ENCODE measurements around the gene CD22.
"Not testable (repeated sequence)": the region's sequence is repeated elsewhere in the genome, so short reads cannot be mapped to it uniquely, and the experiment has no call there.

Gene CD22

GRCh38 chr19:35328851-35329285, at the start of gene CD22:
Gene CD22, plus strand, starts transcription at chr19:35329187. Its CDS starts 2,854 bp downstream, at chr19:35332041.
- no peak for DNase-seq

- DNase-seq = no peak
Observed at GRCh38 chr19:35279374-35279773, 49.6 kb upstream of the CD22 start.

- no peak for DNase-seq
Observed at GRCh38 chr19:35279985-35280821, 48.8 kb upstream of the CD22 start.

- no peak for DNase-seq
Observed at GRCh38 chr19:35281303-35281702, 47.7 kb upstream of the CD22 start.

GRCh38 chr19:35284153-35285094, 44.6 kb upstream of the CD22 start:
- DNase-seq = no peak

GRCh38 chr19:35285095-35285449, 43.9 kb upstream of the CD22 start:
- DNase-seq = no peak

GRCh38 chr19:35285465-35285864, 43.5 kb upstream of the CD22 start:
- not testable (repeated sequence) for DNase-seq

- not testable (repeated sequence) for DNase-seq
Observed at GRCh38 chr19:35286101-35286500, 42.9 kb upstream of the CD22 start.

- DNase-seq = no peak
Observed at GRCh38 chr19:35287713-35288112, 41.3 kb upstream of the CD22 start.

GRCh38 chr19:35288331-35288730, 40.7 kb upstream of the CD22 start:
- no peak for DNase-seq

- DNase-seq = no peak
Observed at GRCh38 chr19:35288906-35289305, 40.1 kb upstream of the CD22 start.

- DNase-seq = no peak
Observed at GRCh38 chr19:35290381-35291127, 38.4 kb upstream of the CD22 start.

GRCh38 chr19:35291259-35291658, 37.7 kb upstream of the CD22 start:
- no peak for DNase-seq

GRCh38 chr19:35291916-35292315, 37.1 kb upstream of the CD22 start, which contains the start of gene MAG:
Gene MAG, plus strand, starts transcription at chr19:35292161. Its CDS starts 3,248 bp downstream, at chr19:35295409.
- no peak for DNase-seq

GRCh38 chr19:35292421-35293362, 36.3 kb upstream of the CD22 start:
- no peak for DNase-seq

- DNase-seq = no peak
Observed at GRCh38 chr19:35293363-35293739, 35.6 kb upstream of the CD22 start.

GRCh38 chr19:35293808-35294207, 35.2 kb upstream of the CD22 start:
- DNase-seq = no peak

- no peak for DNase-seq
Observed at GRCh38 chr19:35294328-35294727, 34.7 kb upstream of the CD22 start.

- no peak for DNase-seq
Observed at GRCh38 chr19:35294859-35295791, 33.9 kb upstream of the CD22 start.

GRCh38 chr19:35295792-35296462, 33.1 kb upstream of the CD22 start:
- peak; percentile 29 for DNase-seq
